GM18909 (cell line): Measurements from ENCODE around the gene GPBP1.
"Not testable (repeated sequence)": the region's sequence is repeated elsewhere in the genome, so short reads cannot be mapped to it uniquely, and the experiment has no call there.

ENCODE experiments used
- ATAC-seq: cut with Tn5 transposase; IDR thresholded peaks from one replicate; pipeline ENCODE4 v1.9.1; 2021; ENCODE audit warnings: mild to moderate bottlenecking; ENCODE audit not compliant: unreplicated experiment, poor library complexity

Gene GPBP1

GRCh38 chr5:57175551-57176309, 1.9 kb downstream of the GPBP1 start:
- ATAC-seq, result no peak

- no peak for ATAC-seq
Observed at GRCh38 chr5:57176350-57176857, 2.5 kb downstream of the GPBP1 start.

- no peak for ATAC-seq
Observed at GRCh38 chr5:57177479-57178156, 3.8 kb downstream of the GPBP1 start.

- ATAC-seq, result not testable (repeated sequence)
Observed at GRCh38 chr5:57178238-57178637, 4.4 kb downstream of the GPBP1 start.

GRCh38 chr5:57179262-57180200, 5.7 kb downstream of the GPBP1 start:
- no peak for ATAC-seq

GRCh38 chr5:57181154-57181553, 7.3 kb downstream of the GPBP1 start:
- no peak for ATAC-seq

GRCh38 chr5:57184322-57184721, 10.5 kb downstream of the GPBP1 start:
- ATAC-seq, result no peak

- no peak for ATAC-seq
Observed at GRCh38 chr5:57185313-57185712, 11.5 kb downstream of the GPBP1 start.

- ATAC-seq, result no peak
Observed at GRCh38 chr5:57186194-57186593, 12.3 kb downstream of the GPBP1 start.

GRCh38 chr5:57187977-57188376, 14.1 kb downstream of the GPBP1 start:
- ATAC-seq, result not testable (repeated sequence)

GRCh38 chr5:57189515-57189914, 15.7 kb downstream of the GPBP1 start:
- no peak for ATAC-seq

GRCh38 chr5:57190593-57190992, 16.7 kb downstream of the GPBP1 start:
- no peak for ATAC-seq

- ATAC-seq, result no peak
Observed at GRCh38 chr5:57191163-57191562, 17.3 kb downstream of the GPBP1 start.

GRCh38 chr5:57191986-57192385, 18.1 kb downstream of the GPBP1 start:
- no peak for ATAC-seq

- ATAC-seq, result not testable (repeated sequence)
Observed at GRCh38 chr5:57192832-57193231, 19.0 kb downstream of the GPBP1 start.

GRCh38 chr5:57193757-57194413, 20.0 kb downstream of the GPBP1 start:
- no peak for ATAC-seq

- ATAC-seq, result no peak
Observed at GRCh38 chr5:57194653-57195052, 20.8 kb downstream of the GPBP1 start.

- no peak for ATAC-seq
Observed at GRCh38 chr5:57195060-57195459, 21.2 kb downstream of the GPBP1 start.

GRCh38 chr5:57199866-57200265, 26.0 kb downstream of the GPBP1 start:
- no peak for ATAC-seq

- no peak for ATAC-seq
Observed at GRCh38 chr5:57202811-57203210, 29.0 kb downstream of the GPBP1 start.
